DOHH2 (cell line): ENCODE measurements around the gene ZNF429.
"Not testable (repeated sequence)": the region's sequence is repeated elsewhere in the genome, so short reads cannot be mapped to it uniquely, and the experiment has no call there.

Experiments used
- EZH2phosphoT487 ChIP-seq: fragments of 200-600 bp; sonication (generic); IDR thresholded peaks from 2 replicates; pipeline ENCODE4 v1.6.1; 2017; ENCODE audit warnings: borderline replicate concordance, mild to moderate bottlenecking, antibody characterized with exemption, low read length, moderate library complexity, mixed read lengths
- TF ChIP-seq, protein P1 (sequence below): fragments of 200-600 bp; sonication (generic); IDR thresholded peaks from one replicate; pipeline ENCODE4 v1.5.1; 2014; ENCODE audit warnings: antibody characterized with exemption, mild to moderate bottlenecking, low read depth, low read length; ENCODE audit not compliant: poor library complexity, severe bottlenecking

GRCh38 chr19:21511058-21511457 is 5.7 kb downstream of the ZNF429 start:
- TF ChIP-seq, protein P1, sequence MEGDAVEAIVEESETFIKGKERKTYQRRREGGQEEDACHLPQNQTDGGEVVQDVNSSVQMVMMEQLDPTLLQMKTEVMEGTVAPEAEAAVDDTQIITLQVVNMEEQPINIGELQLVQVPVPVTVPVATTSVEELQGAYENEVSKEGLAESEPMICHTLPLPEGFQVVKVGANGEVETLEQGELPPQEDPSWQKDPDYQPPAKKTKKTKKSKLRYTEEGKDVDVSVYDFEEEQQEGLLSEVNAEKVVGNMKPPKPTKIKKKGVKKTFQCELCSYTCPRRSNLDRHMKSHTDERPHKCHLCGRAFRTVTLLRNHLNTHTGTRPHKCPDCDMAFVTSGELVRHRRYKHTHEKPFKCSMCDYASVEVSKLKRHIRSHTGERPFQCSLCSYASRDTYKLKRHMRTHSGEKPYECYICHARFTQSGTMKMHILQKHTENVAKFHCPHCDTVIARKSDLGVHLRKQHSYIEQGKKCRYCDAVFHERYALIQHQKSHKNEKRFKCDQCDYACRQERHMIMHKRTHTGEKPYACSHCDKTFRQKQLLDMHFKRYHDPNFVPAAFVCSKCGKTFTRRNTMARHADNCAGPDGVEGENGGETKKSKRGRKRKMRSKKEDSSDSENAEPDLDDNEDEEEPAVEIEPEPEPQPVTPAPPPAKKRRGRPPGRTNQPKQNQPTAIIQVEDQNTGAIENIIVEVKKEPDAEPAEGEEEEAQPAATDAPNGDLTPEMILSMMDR = not testable (repeated sequence)
- TF ChIP-seq EZH2phosphoT487 = not testable (repeated sequence)
